ENCODE measurements around the gene LLPH.
A peak's percentile ranks its signal among the peaks of the same experiment; 100 is the strongest.

DNA sequence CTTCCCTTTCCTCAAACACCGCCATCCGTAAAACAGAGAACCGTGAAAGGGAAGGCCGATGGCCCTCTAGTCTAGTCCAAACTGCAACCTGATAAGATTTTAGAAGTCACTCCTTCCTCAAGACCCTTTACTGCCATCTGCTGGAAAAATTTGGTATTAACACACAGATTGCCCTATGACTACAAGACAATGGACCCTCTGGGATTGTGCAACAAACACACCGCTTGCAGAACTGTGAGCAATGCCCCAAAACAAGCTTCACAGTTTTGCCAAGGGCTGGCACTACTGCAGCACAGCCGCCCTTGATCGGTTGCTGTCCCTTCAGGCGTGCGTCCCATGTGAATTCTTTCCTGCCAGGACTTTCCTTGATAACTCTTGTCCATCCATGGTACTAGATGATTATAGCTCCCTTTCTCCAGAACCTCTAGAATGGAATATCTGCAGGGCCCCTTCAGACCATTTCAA, 23.1 kb downstream of the LLPH start:
- TF ChIP-seq RFX5 (IDR thresholded peaks at IDR 0.05; ENCODE audit: low read length) (no peak), SIN3A (IDR thresholded peaks at IDR 0.05; ENCODE audit: borderline replicate concordance, low read depth, low read length) (no peak)
- TF ChIP-seq, protein P1, sequence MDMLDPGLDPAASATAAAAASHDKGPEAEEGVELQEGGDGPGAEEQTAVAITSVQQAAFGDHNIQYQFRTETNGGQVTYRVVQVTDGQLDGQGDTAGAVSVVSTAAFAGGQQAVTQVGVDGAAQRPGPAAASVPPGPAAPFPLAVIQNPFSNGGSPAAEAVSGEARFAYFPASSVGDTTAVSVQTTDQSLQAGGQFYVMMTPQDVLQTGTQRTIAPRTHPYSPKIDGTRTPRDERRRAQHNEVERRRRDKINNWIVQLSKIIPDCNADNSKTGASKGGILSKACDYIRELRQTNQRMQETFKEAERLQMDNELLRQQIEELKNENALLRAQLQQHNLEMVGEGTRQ (IDR thresholded peaks at IDR 0.05; ENCODE audit: borderline replicate concordance, low read depth, low read length), result no peak
- TF ChIP-seq, protein P2, sequence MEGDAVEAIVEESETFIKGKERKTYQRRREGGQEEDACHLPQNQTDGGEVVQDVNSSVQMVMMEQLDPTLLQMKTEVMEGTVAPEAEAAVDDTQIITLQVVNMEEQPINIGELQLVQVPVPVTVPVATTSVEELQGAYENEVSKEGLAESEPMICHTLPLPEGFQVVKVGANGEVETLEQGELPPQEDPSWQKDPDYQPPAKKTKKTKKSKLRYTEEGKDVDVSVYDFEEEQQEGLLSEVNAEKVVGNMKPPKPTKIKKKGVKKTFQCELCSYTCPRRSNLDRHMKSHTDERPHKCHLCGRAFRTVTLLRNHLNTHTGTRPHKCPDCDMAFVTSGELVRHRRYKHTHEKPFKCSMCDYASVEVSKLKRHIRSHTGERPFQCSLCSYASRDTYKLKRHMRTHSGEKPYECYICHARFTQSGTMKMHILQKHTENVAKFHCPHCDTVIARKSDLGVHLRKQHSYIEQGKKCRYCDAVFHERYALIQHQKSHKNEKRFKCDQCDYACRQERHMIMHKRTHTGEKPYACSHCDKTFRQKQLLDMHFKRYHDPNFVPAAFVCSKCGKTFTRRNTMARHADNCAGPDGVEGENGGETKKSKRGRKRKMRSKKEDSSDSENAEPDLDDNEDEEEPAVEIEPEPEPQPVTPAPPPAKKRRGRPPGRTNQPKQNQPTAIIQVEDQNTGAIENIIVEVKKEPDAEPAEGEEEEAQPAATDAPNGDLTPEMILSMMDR (IDR thresholded peaks at IDR 0.05), result peak; percentile 72
- TF ChIP-seq, protein P3, sequence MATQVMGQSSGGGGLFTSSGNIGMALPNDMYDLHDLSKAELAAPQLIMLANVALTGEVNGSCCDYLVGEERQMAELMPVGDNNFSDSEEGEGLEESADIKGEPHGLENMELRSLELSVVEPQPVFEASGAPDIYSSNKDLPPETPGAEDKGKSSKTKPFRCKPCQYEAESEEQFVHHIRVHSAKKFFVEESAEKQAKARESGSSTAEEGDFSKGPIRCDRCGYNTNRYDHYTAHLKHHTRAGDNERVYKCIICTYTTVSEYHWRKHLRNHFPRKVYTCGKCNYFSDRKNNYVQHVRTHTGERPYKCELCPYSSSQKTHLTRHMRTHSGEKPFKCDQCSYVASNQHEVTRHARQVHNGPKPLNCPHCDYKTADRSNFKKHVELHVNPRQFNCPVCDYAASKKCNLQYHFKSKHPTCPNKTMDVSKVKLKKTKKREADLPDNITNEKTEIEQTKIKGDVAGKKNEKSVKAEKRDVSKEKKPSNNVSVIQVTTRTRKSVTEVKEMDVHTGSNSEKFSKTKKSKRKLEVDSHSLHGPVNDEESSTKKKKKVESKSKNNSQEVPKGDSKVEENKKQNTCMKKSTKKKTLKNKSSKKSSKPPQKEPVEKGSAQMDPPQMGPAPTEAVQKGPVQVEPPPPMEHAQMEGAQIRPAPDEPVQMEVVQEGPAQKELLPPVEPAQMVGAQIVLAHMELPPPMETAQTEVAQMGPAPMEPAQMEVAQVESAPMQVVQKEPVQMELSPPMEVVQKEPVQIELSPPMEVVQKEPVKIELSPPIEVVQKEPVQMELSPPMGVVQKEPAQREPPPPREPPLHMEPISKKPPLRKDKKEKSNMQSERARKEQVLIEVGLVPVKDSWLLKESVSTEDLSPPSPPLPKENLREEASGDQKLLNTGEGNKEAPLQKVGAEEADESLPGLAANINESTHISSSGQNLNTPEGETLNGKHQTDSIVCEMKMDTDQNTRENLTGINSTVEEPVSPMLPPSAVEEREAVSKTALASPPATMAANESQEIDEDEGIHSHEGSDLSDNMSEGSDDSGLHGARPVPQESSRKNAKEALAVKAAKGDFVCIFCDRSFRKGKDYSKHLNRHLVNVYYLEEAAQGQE (IDR thresholded peaks at IDR 0.05; ENCODE audit: low read depth, low read length), result no peak

Data from SK-N-SH (cell line).